Measurements from ENCODE around the gene KIAA1328. TPM values are rescaled to one million over a fixed set of nuclear protein-coding genes. Genes with fewer than 3 reads are reported as not detected.

KIAA1328 gene
- total RNA-seq, 1 experiment from 2014 or later: 8.5 TPM

- no peak for DNase-seq (ENCODE audit: low read depth)
These were observed 122.0 kb downstream of the KIAA1328 start for GRCh38 chr18:36950960-36951359.

DNA sequence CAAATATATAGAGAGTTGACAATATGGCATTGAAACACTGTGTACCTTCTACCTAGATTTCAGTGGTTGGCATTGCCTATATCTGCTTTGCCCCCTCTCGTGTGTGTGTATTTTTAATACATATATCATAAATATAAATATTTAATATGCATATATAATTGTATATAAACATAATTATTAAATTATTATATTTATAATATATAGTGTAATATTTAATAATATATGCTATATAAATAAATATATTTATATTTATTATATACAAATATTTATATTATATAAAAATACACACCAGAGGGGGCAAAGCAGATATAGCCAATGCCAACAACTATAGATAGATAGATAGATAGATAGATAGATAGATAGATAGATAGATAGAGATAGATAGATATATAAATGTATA is 124.1 kb downstream of the KIAA1328 start:
- DNase-seq (ENCODE audit: low read depth): no peak

DNA sequence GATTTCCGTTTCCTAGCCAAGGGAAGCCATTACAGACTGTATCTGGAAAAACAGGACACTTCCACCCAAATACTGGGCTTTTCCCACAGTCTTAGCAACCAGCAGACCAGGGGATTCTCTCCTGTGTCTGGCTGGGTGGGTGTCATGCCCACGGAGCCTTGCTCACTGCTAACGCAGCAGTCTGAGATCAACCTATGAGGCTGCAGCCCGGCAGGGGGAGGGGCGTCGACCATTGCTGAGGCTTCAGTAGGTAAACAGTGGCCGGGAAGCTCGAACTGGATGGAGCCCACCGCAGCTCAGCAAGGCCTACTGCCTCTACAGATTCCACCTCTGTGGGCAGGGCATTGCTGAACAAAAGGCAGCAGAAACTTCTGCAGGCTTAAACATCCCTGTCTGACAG is 131.1 kb downstream of the KIAA1328 start:
- DNase-seq (ENCODE audit: low read depth): no peak

DNA sequence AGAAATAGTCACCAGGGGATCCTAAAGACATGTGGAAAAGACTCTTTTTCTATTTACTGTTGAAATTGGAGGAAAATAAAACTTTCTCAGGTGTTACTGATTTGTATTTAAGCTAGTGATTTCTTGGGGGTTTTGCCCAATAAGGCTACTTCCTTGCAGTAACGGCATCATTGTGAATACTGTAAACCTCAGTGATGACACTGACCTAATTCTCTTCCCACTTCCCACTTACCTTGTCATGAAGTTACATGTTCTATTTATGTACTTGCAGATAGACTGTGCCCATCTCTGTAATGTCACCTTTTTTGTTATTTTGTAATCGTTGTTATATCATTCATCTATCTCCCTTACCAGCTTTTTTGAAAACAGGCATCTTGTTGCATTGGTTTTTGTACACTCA is 134.5 kb downstream of the KIAA1328 start:
- DNase-seq (ENCODE audit: low read depth): no peak

DNA sequence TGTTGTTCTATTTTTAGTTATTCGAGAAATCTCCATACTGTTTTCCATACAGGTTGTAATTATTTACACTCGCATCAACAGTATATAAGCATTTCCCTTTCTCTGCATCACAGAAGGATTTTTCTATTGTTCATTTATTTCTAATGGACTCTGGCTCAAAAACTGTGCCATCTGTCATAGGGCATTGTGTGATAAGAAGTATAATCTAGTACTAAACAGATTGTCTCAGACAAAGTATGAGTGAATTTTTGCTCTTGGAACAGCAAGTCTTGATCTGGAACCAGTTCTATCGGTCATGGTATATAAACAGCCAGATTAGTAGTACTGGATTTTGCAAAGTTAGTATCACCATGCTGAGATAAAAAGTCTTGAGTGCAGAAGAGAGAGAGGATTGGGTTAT is 145.8 kb downstream of the KIAA1328 start:
- DNase-seq (ENCODE audit: low read depth): no peak

GRCh38 chr18:36977121-36977520 is 148.2 kb downstream of the KIAA1328 start:
- no peak for DNase-seq (ENCODE audit: low read depth)

GRCh38 chr18:36993068-36993467 is 164.1 kb downstream of the KIAA1328 start:
- no peak for DNase-seq (ENCODE audit: low read depth)

DNA sequence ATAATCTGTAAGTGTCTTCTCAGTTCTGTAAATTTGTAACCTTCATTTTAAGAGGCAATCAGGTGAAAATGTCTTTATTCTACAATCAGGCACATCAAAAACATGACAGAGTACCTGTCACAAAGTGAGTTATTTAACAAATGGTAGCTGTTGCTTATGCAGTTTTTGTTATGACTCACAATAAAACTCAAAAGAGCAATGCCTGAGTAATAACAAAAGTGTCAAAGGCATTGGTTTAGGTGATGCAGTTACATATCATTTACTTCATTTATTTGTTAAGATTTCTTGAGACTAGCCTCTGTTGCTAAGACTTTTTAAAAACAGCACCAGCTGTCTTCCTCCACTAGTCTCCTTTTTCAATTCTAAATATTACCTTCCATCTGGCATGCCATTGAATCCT is 177.8 kb downstream of the KIAA1328 start:
- DNase-seq (ENCODE audit: low read depth): no peak

DNA sequence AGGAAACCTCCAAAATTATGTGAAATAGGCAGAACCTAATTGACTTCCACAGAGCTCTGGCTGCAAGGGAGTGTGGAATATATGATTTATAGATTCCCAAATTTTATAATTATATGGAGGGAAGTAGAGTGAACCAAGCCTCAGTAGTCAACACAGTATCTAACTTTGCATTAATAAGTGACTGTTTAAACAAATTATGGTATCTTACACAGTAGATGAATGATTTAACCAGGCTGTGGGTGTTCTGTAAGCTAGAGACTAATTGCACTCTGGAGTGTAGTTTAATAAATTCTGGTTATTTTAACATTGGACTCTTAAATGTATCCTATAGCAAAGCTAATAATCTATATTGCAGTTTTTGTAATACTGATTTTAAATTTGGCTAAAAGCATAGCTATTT is 183.5 kb downstream of the KIAA1328 start:
- DNase-seq (ENCODE audit: low read depth): no peak

DNA sequence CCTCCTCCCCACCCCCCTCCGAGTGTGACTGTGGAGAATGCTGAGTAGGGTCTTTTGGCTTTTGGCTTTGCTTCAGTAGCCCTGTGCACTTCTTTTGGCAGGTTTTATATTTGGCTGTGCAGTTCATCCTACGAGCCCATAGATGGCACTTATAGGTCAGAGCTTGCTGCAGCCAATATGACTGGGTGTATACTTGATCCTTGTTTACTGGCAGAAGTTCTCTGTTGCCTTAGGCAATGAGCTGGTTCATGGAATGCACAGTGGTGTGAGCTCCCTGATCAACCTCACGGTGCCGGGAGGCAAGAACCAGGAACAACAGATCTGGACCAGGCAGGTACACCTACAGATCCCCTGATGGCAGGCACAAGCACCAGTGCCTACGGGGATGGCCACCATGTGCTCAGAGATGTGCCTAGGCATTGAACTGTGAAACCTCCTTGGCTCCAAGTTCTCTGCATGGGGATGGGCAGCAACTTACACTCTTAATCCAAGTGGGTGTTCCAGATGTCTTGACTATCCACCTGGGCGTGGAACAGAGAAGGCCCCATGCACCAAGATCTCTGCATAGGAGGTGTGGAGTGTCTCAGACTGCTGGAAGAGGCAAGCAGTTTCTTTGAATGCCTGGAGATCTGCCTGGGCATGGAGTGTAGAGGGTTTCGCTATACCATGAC is 190.4 kb downstream of the KIAA1328 start:
- DNase-seq (ENCODE audit: low read depth): peak; percentile 1

DNA sequence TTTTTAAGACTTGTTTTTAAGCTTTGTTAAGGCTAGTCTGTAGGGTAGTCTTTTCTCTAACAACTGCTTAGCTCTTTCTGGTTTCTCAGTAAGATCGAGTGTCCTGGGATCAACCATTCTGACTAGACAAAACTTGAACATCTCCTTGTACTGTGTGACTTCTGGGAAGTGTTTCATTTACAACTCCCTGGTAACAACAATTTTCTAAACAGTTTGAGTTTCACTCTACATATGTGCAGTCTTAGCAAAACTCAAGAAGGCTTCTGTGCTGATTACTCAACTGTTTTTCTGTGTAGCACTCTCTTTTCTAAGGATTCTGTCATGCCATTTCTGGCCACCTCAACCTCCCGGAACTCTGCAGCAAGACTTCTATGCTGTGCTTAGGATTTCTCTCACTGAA is 204.5 kb downstream of the KIAA1328 start:
- DNase-seq (ENCODE audit: low read depth): no peak

- DNase-seq (ENCODE audit: low read depth): no peak
These were observed 213.5 kb downstream of the KIAA1328 start for GRCh38 chr18:37042381-37042780.

DNA sequence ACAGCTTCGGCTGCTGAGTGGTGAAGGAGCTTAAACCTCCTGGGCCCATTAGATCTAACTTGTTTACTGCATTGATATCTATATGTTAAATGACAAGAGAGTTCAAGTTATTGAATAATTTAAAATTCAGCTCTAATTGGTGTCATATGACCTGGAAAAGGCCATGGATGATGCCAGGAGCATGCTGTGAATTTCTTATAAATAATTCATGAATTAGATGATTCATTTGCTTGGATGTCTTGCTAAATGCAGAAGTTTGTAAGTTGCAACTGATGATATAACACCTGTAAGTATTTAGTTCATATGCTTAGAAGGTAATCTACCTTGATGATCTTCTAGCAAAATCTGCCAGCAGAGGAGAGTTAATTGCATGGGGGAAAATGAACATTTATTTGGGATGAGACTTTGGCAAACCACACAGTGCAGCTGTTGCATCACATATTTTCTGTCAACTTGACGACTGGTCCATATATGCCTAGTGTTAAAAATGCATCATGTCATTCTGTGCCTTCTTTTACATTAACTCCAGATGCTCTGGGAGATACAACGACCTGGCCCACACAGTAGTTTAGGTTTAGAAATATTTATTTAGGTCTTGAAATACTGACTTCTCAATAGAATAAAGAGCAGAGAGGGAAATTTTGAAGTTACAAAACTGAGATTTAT is 226.3 kb downstream of the KIAA1328 start:
- no peak for DNase-seq (ENCODE audit: low read depth)

DNA sequence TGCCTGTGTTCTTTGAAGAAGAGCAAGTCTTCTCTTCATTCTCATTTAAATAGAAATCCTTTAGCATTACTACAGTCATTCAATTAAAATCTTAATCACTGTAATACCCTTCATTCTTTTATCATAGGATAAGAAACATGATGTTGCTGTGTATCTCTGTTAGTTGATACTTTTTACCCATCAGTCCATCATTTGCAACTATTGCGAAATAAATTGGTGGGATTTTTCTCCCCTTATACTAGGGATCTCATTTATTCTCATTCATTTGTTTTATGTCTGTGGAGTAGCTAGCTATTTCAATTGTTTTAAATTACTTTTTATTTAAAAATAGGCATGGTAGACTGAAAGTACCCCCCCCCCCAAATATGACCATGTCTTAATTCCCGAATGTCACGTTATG is 235.3 kb downstream of the KIAA1328 start:
- no peak for DNase-seq (ENCODE audit: low read depth)

- no peak for DNase-seq (ENCODE audit: low read depth)
These were observed 236.3 kb downstream of the KIAA1328 start for GRCh38 chr18:37065254-37065653.

DNA sequence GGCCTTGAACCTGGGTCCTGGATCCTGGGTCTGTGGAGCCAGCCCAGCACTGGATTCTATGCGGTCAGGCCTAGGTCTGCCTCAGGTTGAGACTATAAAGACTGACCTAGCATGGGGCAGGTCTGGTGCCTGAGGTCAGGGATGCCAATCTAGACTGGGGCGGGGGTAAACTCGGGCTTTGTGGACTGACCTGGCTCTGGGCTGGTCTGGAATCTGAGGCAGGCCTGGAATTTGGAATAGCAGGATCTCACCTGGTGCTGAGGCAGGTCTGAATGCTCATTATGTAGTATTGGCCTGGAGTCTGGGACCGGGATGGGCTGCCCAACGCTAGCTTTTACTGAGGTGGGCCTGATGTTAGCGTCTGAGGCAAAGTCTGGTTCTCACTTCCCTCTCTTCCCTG is 256.0 kb downstream of the KIAA1328 start:
- no peak for DNase-seq (ENCODE audit: low read depth)

DNA sequence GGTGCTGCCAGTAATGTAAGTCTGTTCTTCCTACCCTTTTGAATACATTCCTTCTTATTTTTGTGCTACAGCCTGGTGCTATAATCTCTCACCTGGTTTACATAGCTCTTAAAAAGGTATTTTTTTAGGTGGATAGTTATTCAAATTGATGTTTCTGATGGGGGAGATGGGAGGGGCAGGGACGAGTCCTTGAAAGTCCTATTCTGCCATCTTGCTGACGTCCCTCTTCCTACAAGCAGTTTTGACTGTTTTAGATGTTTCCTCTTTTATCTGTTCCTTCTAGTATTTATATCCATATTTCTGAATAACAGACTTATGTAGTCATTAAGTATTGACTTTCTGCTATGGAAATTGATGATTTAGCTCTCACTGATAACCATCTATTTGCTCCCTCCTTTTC is 256.4 kb downstream of the KIAA1328 start:
- no peak for DNase-seq (ENCODE audit: low read depth)

DNA sequence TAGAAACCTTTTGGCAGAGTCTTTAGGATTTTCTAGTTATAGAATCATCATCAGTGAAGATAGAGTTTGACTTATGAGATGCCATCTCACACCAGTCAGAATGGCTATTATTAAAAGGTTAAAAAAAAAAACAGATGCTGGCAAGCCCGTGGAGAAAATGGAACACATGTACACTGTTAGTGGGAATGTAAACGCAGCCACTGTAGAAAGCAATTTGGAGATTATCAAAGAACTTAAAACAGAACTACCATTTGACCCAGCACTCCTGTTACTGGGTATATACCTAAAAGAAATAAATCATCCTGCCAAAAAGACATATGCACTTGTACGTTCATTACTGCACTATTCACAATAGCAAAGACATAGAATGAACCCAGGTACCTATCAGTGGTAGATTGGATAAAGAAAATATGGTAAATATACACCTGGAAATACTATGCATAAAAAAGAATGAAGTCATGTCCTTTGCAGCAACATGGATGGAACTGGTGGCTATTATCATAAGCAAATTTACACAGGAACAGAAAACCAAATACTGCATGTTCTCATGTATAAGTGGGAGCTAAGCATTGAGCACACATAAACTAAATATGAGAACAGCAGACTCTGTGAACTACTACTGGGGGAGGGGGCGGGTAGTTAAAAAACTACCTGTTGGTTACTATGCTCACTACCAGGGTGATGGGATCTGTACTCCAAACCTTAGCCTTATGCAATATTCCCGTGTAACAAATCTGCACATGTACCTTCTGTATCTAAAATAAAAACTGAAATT is 279.0 kb downstream of the KIAA1328 start:
- no peak for DNase-seq (ENCODE audit: low read depth)

DNA sequence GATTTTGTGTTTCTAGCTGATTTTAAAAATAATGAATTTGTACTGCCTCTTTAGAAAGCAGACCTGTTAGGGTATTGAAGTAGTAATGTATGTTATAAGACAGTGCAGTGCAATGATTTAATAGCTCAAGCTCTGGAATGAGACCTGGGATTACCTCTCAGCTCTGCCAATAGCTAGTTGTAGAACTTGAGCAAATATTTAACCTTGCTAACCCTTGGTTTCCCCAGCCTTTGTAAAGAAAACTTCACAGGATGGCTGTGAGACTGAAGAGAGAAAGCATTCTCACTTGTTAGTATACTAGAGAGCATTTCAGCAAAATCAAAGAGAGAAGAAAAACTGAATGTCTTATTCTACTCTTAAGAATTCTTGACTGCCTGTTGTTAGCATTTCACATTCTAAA is 293.9 kb downstream of the KIAA1328 start:
- DNase-seq (ENCODE audit: low read depth): no peak

GRCh38 chr18:37124516-37124915 is 295.6 kb downstream of the KIAA1328 start:
- no peak for DNase-seq (ENCODE audit: low read depth)

DNA sequence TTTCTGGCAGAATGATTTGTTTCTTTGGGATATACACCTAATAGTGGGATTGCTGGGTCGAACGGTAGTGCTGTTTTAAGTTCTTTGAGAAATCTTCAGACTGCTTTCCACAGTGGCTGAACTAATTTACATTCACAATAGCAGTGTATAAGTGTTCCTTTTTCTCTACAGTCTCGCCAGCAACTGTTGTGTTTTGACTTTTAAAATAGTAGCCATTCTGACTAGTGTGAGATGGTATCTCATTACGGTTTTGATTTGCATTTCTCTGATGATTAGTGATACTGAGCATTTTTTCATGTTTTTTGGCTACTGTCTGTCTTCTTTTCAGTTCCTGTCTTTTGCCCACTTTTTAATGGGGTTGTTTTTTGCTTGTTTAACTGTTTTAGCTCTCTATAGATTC is 306.2 kb downstream of the KIAA1328 start:
- DNase-seq (ENCODE audit: low read depth): no peak

GRCh38 chr18:37138456-37138855 is 309.5 kb downstream of the KIAA1328 start:
- no peak for DNase-seq (ENCODE audit: low read depth)

- no peak for DNase-seq (ENCODE audit: low read depth)
These were observed 310.9 kb downstream of the KIAA1328 start for GRCh38 chr18:37139876-37140275.

All from RPMI7951 (cell line).